NCI-H2081 treated with DMSO at 0.1 percent for 48 hours (cell line): ENCODE measurements around the gene BMPR2.

ENCODE experiments used
- DNase-seq: peaks from one replicate; lab custom pipeline; 2025; lab: John Stamatoyannopoulos, UW

BMPR2 gene

DNA sequence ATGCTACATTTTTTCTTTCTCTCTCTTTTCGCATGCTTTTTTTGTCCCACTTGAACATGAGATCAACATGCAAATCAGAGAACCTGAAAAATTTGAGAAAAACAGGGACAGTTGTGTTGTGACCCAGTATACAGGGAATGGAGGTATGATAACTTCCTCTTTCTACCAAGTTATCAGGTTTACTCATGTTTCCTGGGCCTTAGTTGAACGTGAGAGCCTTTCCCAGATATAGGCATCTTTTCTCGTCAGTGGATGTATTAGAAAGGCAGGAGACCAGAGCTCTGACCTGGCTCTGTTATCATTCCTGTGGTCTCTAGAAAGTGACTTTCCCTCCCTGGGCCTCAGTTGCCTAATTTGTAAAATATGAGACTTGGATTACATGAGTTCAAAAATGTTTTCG, 228.6 kb downstream of the BMPR2 start:
- DNase-seq, result no peak

DNA sequence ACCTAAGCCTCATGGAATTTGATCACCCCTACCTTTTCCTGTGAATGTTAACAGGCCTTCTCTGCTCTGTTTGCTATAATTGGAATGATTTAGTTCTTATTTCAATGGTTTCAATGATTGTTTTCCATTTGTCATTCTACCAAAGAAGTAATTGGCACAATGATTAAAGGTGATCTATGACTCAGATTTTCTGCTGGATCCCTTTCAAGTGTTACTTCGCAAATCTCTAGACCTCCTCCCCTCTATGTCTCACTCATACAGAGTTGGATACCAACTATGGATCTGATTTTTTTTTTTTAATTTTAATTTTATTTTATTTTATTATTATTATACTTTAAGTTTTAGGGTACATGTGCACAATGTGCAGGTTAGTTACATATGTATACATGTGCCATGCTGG, 229.0 kb downstream of the BMPR2 start:
- DNase-seq, result no peak

DNA sequence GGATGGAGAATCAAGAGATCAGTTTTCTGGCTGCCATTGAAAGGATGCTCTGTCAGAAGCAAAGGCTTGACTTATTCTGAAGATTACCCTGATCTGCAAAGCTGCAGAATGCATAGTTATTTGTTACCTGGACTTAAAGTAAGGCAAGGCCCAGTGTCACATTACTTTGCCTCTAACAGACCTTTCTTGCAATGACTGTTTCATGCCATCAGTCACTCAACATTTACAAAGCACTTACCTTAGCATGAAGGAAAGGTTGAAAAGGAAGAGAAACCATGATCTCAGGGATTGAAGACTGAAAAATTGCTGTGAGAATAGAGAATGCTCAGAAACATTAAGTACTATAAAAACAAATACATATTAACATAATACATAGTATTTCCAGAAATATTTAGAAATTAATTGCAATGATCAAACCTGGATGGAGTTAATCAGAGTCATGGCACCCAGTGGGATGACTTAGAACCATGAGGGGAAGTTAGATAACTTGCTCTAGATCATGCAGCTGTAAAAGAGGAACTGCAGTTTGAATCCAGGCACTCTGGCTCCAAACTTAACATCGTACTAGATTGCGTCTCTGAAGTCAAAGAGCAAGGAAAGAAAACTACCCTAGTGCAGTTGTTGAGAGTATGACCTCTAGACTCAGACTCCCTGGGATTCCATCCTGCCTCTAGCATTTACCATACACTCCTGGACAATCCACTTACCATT, 232.2 kb downstream of the BMPR2 start:
- DNase-seq, result no peak

DNA sequence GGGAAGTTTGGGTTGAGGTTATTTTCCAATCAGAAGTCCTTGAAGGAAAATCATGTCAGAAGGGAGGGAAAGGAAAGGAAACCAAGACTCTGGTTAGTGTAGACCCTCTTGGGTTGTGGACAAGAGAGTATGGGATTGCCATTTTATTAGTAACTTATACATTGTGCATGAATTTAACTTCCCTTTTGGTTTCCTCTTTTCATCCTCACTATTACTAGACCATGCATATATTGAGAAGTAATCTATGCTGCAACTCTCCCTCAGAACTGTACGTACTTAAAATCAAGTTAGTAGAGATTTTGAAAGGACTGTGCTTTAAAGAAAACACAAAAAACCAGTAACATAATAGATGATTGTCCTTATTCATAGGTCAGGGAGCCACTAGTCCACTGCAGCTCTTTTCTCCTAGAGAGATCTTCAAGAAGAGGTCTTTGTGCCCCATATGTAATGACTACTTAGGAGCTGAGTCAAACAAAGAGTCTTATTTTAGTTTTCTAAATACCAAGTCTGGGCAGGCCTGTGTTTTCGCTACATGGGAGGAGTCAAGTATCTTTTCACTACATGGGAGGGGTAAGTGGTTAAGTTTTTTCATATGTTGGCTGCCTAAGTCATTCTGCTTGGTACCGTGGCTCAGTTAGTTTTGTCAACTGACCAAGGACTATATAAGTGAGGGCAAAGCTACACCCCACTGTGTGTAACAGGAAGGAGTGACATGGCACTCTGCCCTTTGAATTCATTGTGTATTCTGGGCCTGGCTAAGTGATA, 233.4 kb downstream of the BMPR2 start:
- DNase-seq, result no peak

DNA sequence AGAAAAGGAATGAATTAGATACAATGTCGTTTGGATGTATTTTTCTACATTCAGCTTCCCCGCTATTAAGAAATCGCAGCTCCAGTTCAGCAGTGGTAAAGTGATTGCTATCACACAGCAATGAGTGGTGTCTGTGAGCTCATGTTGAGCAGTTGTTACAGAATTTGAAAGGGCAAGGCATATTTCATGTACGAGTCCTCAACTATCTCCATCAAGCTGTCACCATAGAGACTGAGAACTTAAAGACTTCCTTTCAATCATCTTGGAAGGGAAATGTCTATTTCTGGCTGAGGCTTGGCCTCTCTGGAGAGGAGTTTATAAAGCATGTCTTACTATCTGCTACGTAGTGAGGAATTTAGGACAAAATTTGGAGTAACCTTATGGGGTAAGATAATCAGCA, 234.3 kb downstream of the BMPR2 start:
- DNase-seq, result no peak

DNA sequence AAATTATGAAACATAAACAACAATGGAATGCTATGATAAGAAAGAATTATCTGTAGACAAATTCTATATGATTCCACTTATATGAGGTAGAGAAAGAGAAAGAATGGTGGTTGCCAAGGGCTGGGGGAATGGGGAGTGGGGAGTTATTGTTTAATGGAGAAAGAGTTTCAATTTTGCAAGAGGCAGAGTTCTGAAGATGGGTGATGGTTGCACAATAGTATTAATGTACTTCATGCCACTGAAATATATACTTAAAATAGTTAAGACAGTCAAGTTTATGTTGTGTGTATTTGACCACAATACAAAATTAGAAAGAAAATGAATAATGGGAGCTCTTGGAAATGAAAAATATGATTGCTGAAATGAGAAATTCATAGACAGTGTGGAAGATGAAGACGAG, 236.0 kb downstream of the BMPR2 start:
- no peak for DNase-seq

DNA sequence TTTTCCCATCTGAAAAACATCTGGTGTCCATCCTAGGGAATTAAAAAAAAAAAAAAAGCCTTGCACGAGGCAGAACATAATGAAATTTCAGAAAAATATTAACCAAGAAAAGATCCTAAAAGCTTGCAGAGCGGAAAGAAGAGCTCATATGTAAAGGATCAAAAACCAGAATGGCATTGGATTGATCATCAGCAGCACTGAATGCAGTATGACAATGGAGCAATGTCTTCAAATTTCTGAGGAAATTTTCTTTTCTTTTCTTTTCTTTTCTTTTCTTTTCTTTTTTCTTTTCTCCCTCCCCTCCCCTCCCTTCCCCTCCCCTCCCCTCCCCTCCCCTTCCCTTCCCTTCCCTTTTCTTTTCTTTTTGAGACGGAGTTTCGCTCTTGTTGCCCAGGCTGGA, 237.4 kb downstream of the BMPR2 start:
- no peak for DNase-seq
